Body of pancreas (tissue), 4 donors: ENCODE measurements around the gene DCAF11. TPM values are rescaled to one million over a fixed set of nuclear protein-coding genes. Genes with fewer than 3 reads are reported as not detected.
A peak's percentile ranks its signal among the peaks of the same experiment; 100 is the strongest.

Experiments used
- ATAC-seq: fragments of 150-250 bp; one replicate; pipeline ENCODE4 v1.9.1; 2016
- DNase-seq, 4 donors: peaks; one replicate each; pipeline ENCODE4 v3.0.0-alpha.2; 2019
- H3K27ac ChIP-seq, 4 donors: fragments of 200-600 bp; sonication (generic); 1 replicate in 3 of 4; 2 replicates in 1 of 4; pipeline versions ENCODE4 v1.5.1 to v1.6.1; 2016 to 2019; ENCODE audit warnings: mild to moderate bottlenecking in 1 of 4, mixed read lengths in 1 of 4, moderate library complexity in 1 of 4
- H3K27me3 ChIP-seq, 2 donors: fragments of 200-600 bp; sonication (generic); one replicate each; pipeline ENCODE4 v1.6.0; 2016; ENCODE audit warnings: mild to moderate bottlenecking in 1 of 2
- H3K36me3 ChIP-seq, 2 donors: fragments of 200-600 bp; sonication (generic); replicated peaks in 1 of 2; 2 replicates each; pipeline ENCODE4 v1.5.1; 2016; ENCODE audit warnings: low read depth in 2 of 2; ENCODE audit not compliant: insufficient read depth in 1 of 2
- H3K4me1 ChIP-seq: fragments of 200-600 bp; sonication (generic); one replicate; pipeline ENCODE4 v1.6.0; 2016
- H3K4me3 ChIP-seq, 2 donors: fragments of 200-600 bp; sonication (generic); 1 replicate in 1 of 2; 2 replicates in 1 of 2; pipeline ENCODE4 v1.5.1; 2016 to 2019
- H3K9me3 ChIP-seq, 3 donors: fragments of 200-600 bp; sonication (generic); 1 replicate in 2 of 3; 2 replicates in 1 of 3; pipeline ENCODE4 v1.5.1; 2016
- CTCF ChIP-seq, 7 experiments: fragments of 450-650 bp in 4 of 7; fragments of 200-600 bp in 3 of 7; sonication (generic) in 3 of 7; IDR thresholded peaks; one replicate each; pipeline ENCODE4 v1.5.1; 2016 to 2019; ENCODE audit warnings: antibody characterized with exemption in 7 of 7
- POLR2A ChIP-seq, 3 donors: fragments of 450-650 bp; IDR thresholded peaks; one replicate each; pipeline ENCODE4 v1.6.1; 2016; ENCODE audit warnings: antibody characterized with exemption in 3 of 3, mild to moderate bottlenecking in 2 of 3
- WGBS, 2 donors: methylation state at CpG; one replicate each; pipeline ENCODE4 v1.1.5; 2017; 5-methylcytosine and 5-hydroxymethylcytosine counted together
- intact Hi-C: fragments of 100-400 bp; cut with DNase I; formaldehyde crosslinking; loops from one replicate; pipeline ENCODE4 v1.15.1; 2023
- total RNA-seq, 2 donors: library from RNA; depleted of rRNA; stranded (reverse); fragments of >200 nt; gene quantifications; one replicate each; pipeline ENCODE4 v1.1.0, GENCODE V29; 2016

DCAF11 gene
- total RNA-seq, 2 donors from 2014 or later = 77.1 to 128 TPM

GRCh38 chr14:24081739-24082211 is 32.8 kb upstream of the DCAF11 start:
- intact Hi-C loops = no loop called here
- Histone ChIP-seq H3K9me3 (no peaks in the 10 kb centered on the region), H3K36me3 (no peaks in the 10 kb centered on the region), H3K4me3 (peak overlapping the region; percentile 15 to 35), H3K27ac (peak overlapping the region; percentile 75 to 91 (median 87)), H3K4me1 (peaks cover 16% of the 10 kb centered on the region), H3K27me3 (no peaks in the 10 kb centered on the region)
- DNase-seq = peak in 1 of 4 donors; percentile 17
- TF ChIP-seq CTCF (IDR thresholded peaks at IDR 0.05) = no peak
- peak in 2 of 3 donors; percentile 13 to 45 for TF ChIP-seq POLR2A (IDR thresholded peaks at IDR 0.05)
- WGBS, 2 donors = 18 to 87% methylated on average over 4 to 24 of the region's 26 CpGs
- no peak for ATAC-seq

- Histone ChIP-seq H3K9me3 (no peaks in the 10 kb centered on the region), H3K27ac (peak overlapping the region in 1 of 4 donors; percentile 83), H3K4me1 (peaks cover 16% of the 10 kb centered on the region), H3K36me3 (no peaks in the 10 kb centered on the region), H3K4me3 (no peak overlapping the region), H3K27me3 (no peaks in the 10 kb centered on the region)
- TF ChIP-seq POLR2A (IDR thresholded peaks at IDR 0.05) (no peak), CTCF (IDR thresholded peaks at IDR 0.05) (no peak)
- WGBS, 2 donors = 89 to 97% methylated on average over 3 to 5 of the region's 5 CpGs
- ATAC-seq = no peak
- intact Hi-C loops = no loop called here
- DNase-seq = peak in 1 of 4 donors; percentile 9
These were observed 32.0 kb upstream of the DCAF11 start for GRCh38 chr14:24082411-24083080.

- Histone ChIP-seq H3K9me3 (no peaks in the 10 kb centered on the region), H3K27me3 (no peaks in the 10 kb centered on the region), H3K27ac (no peak overlapping the region), H3K4me1 (peaks cover 16% of the 10 kb centered on the region), H3K4me3 (no peak overlapping the region), H3K36me3 (no peaks in the 10 kb centered on the region)
- intact Hi-C loops = no loop called here
- DNase-seq = no peak
- ATAC-seq = no peak
- 61 to 69% methylated on average over 3 of the region's 3 CpGs for WGBS, 2 donors
- TF ChIP-seq CTCF (IDR thresholded peaks at IDR 0.05) (no peak), POLR2A (IDR thresholded peaks at IDR 0.05) (no peak)
These were observed 31.1 kb upstream of the DCAF11 start for GRCh38 chr14:24083462-24083861.

- Histone ChIP-seq H3K4me3 (no peak overlapping the region), H3K36me3 (no peaks in the 10 kb centered on the region), H3K9me3 (no peaks in the 10 kb centered on the region), H3K27me3 (no peaks in the 10 kb centered on the region), H3K27ac (no peak overlapping the region), H3K4me1 (peaks cover 16% of the 10 kb centered on the region)
- WGBS, 2 donors = 89 to 93% methylated on average over 2 of the region's 2 CpGs
- DNase-seq (no peak), ATAC-seq (no peak)
- intact Hi-C loops = no loop called here
- TF ChIP-seq CTCF (IDR thresholded peaks at IDR 0.05) (no peak), POLR2A (IDR thresholded peaks at IDR 0.05) (no peak)
These were observed 30.1 kb upstream of the DCAF11 start for GRCh38 chr14:24084440-24084839.

- H3K36me3 ChIP-seq = no peaks in the 10 kb centered on the region
- intact Hi-C loops = no loop called here
- H3K27me3 ChIP-seq = no peaks in the 10 kb centered on the region
- no peak overlapping the region for H3K27ac ChIP-seq
- H3K9me3 ChIP-seq = no peaks in the 10 kb centered on the region
- 86 to 92% methylated on average over 3 of the region's 3 CpGs for WGBS, 2 donors
- no peak for DNase-seq
- H3K4me3 ChIP-seq = no peak overlapping the region
- TF ChIP-seq POLR2A (IDR thresholded peaks at IDR 0.05) (no peak), CTCF (IDR thresholded peaks at IDR 0.05) (no peak)
- peaks cover 14% of the 10 kb centered on the region for H3K4me1 ChIP-seq
- ATAC-seq = no peak
These were observed 29.4 kb upstream of the DCAF11 start for GRCh38 chr14:24085215-24085614.
